ENCODE data around the gene NARS2.

DNA sequence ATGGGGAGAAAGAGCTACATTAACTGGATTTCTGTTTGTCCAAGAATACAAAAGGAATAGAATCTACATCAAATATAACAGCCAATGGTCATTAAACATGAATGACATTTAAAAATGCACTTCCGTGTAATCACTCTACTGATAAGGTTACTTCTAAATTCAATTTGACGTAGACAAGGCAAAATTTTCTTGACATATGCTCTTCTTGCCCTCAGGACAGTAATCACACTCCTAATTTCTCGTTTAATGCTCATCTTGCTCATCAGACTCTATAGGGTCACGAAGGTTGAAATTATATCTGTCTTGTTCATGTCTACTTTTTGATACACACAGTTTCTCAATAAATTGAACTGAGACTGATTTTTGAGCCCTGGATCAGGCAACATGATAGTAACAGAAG is 58.4 kb downstream of the NARS2 start:
- TF ChIP-seq TAF1 (IDR thresholded peaks at IDR 0.05; ENCODE audit: low read depth) (no peak), CEBPB (IDR thresholded peaks at IDR 0.05) (no peak), RAD21 (IDR thresholded peaks at IDR 0.05; ENCODE audit: low read depth) (no peak), EP300 (IDR thresholded peaks at IDR 0.05; ENCODE audit: borderline replicate concordance) (no peak), TEAD4 (IDR thresholded peaks at IDR 0.05) (no peak), ZBTB7A (IDR thresholded peaks at IDR 0.05; ENCODE audit: low read depth) (no peak), FOXM1 (IDR thresholded peaks at IDR 0.05; ENCODE audit: borderline replicate concordance, low read depth) (no peak)
- TF ChIP-seq, protein P1, sequence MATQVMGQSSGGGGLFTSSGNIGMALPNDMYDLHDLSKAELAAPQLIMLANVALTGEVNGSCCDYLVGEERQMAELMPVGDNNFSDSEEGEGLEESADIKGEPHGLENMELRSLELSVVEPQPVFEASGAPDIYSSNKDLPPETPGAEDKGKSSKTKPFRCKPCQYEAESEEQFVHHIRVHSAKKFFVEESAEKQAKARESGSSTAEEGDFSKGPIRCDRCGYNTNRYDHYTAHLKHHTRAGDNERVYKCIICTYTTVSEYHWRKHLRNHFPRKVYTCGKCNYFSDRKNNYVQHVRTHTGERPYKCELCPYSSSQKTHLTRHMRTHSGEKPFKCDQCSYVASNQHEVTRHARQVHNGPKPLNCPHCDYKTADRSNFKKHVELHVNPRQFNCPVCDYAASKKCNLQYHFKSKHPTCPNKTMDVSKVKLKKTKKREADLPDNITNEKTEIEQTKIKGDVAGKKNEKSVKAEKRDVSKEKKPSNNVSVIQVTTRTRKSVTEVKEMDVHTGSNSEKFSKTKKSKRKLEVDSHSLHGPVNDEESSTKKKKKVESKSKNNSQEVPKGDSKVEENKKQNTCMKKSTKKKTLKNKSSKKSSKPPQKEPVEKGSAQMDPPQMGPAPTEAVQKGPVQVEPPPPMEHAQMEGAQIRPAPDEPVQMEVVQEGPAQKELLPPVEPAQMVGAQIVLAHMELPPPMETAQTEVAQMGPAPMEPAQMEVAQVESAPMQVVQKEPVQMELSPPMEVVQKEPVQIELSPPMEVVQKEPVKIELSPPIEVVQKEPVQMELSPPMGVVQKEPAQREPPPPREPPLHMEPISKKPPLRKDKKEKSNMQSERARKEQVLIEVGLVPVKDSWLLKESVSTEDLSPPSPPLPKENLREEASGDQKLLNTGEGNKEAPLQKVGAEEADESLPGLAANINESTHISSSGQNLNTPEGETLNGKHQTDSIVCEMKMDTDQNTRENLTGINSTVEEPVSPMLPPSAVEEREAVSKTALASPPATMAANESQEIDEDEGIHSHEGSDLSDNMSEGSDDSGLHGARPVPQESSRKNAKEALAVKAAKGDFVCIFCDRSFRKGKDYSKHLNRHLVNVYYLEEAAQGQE (IDR thresholded peaks at IDR 0.05; ENCODE audit: low read depth) = no peak
- TF ChIP-seq, protein P2, sequence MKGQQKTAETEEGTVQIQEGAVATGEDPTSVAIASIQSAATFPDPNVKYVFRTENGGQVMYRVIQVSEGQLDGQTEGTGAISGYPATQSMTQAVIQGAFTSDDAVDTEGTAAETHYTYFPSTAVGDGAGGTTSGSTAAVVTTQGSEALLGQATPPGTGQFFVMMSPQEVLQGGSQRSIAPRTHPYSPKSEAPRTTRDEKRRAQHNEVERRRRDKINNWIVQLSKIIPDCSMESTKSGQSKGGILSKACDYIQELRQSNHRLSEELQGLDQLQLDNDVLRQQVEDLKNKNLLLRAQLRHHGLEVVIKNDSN (IDR thresholded peaks at IDR 0.05) = no peak
